Peyer's patch (tissue), 4 donors: Measurements from ENCODE around the gene PI4KA.

Experiments
- POLR2A ChIP-seq, 2 donors: fragments of 450-650 bp; IDR thresholded peaks; one replicate each; pipeline ENCODE4 v1.5.1; 2017; ENCODE audit warnings: antibody characterized with exemption in 2 of 2, mild to moderate bottlenecking in 2 of 2, moderate library complexity in 2 of 2
- TF ChIP-seq, protein P1 (sequence below), 6 experiments: fragments of 450-650 bp in 4 of 6; fragments of 200-600 bp in 2 of 6; sonication (generic) in 1 of 6; IDR thresholded peaks; one replicate each; pipeline ENCODE4 v1.5.1; 2017 to 2019; ENCODE audit warnings: antibody characterized with exemption in 6 of 6, mild to moderate bottlenecking in 3 of 6, moderate library complexity in 1 of 6

DNA sequence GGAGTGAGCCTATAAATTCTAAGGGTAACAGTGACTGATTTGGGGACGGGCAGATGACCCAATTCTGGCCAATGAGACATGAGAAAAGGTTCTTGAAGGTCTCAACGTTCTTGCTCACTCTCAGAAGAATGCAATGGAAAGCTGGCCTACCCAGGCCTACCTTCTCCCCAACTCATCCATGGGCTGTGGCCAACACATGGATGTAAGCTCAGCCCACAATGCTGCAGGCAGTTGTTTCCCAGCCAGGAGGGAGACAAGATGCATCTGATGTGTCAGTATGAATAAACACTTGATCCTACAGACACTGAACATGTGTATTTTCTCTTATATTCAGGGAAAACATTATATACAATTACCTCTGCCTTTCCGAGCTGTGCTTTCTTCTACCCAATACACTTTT, 24.4 kb downstream of the PI4KA start:
- TF ChIP-seq POLR2A (IDR thresholded peaks at IDR 0.05) = no peak
- TF ChIP-seq, protein P1, sequence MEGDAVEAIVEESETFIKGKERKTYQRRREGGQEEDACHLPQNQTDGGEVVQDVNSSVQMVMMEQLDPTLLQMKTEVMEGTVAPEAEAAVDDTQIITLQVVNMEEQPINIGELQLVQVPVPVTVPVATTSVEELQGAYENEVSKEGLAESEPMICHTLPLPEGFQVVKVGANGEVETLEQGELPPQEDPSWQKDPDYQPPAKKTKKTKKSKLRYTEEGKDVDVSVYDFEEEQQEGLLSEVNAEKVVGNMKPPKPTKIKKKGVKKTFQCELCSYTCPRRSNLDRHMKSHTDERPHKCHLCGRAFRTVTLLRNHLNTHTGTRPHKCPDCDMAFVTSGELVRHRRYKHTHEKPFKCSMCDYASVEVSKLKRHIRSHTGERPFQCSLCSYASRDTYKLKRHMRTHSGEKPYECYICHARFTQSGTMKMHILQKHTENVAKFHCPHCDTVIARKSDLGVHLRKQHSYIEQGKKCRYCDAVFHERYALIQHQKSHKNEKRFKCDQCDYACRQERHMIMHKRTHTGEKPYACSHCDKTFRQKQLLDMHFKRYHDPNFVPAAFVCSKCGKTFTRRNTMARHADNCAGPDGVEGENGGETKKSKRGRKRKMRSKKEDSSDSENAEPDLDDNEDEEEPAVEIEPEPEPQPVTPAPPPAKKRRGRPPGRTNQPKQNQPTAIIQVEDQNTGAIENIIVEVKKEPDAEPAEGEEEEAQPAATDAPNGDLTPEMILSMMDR (IDR thresholded peaks at IDR 0.05) = no peak
